ENCODE measurements around the gene CBLN3.

- TF ChIP-seq CTCF (IDR thresholded peaks at IDR 0.05) (no peak), POLR2A (IDR thresholded peaks at IDR 0.05) (no peak)
These were observed 20.7 kb downstream of the CBLN3 start for GRCh38 chr14:24408764-24409163.
